Measurements from ENCODE around the gene NAP1L1.

The NAP1L1 gene

GRCh38 chr12:76080017-76080728 lies 4.3 kb downstream of the NAP1L1 start:
- no peak for DNase-seq
- no peak overlapping the region for H3K4me2 ChIP-seq (ENCODE audit: low read depth, low read length)
- peaks cover 77% of the 10 kb centered on the region for H4K20me1 ChIP-seq (ENCODE audit: insufficient read depth, low read length)

GRCh38 chr12:76078748-76079147 lies 5.7 kb downstream of the NAP1L1 start:
- no peaks in the 10 kb centered on the region for H3K9me2 ChIP-seq (replicated peaks; ENCODE audit: insufficient read depth, low read length)
- H3K27ac ChIP-seq (ENCODE audit: low read length) = no peak overlapping the region
- peaks cover 91% of the 10 kb centered on the region for H4K20me1 ChIP-seq (ENCODE audit: insufficient read depth, low read length)
- H3K27me3 ChIP-seq (replicated peaks; ENCODE audit: insufficient read depth, low read length) = no peaks in the 10 kb centered on the region
- DNase-seq = no peak
- no peak overlapping the region for H3K9ac ChIP-seq (ENCODE audit: low read length)
- no peaks in the 10 kb centered on the region for H3K9me3 ChIP-seq (replicated peaks; ENCODE audit: insufficient read depth, low read length)
- H3K4me3 ChIP-seq (ENCODE audit: low read length) = no peak overlapping the region
- H3K4me2 ChIP-seq (ENCODE audit: low read depth, low read length) = no peak overlapping the region
- no peaks in the 10 kb centered on the region for H3F3A ChIP-seq (ENCODE audit: insufficient read depth, low read length)
- peaks cover 15% of the 10 kb centered on the region for H3K4me1 ChIP-seq (ENCODE audit: low read length)
- no peak overlapping the region for H2AFZ ChIP-seq (ENCODE audit: low read length)
- TF ChIP-seq EZH2phosphoT487 (IDR thresholded peaks at IDR 0.05; ENCODE audit: low read length) = no peak
- no peak for TF ChIP-seq CTCF (IDR thresholded peaks at IDR 0.05; ENCODE audit: low read length)
- TF ChIP-seq EZH2 (optimal IDR thresholded peaks at IDR 0.05; ENCODE audit: low read depth, low read length) = no peak
- peaks cover 3% of the 10 kb centered on the region for H3K36me3 ChIP-seq (replicated peaks; ENCODE audit: insufficient read depth, low read length)
- H3K79me2 ChIP-seq (ENCODE audit: low read length) = peaks cover 100% of the 10 kb centered on the region

More at GRCh38 chr12:76080017-76080728, 4.3 kb downstream of the NAP1L1 start:
- Histone ChIP-seq H3K4me3 (ENCODE audit: low read length) (no peak overlapping the region), H3K79me2 (ENCODE audit: low read length) (peaks cover 92% of the 10 kb centered on the region), H3K4me1 (ENCODE audit: low read length) (peaks cover 15% of the 10 kb centered on the region), H3K9me3 (replicated peaks; ENCODE audit: insufficient read depth, low read length) (no peaks in the 10 kb centered on the region), H3F3A (ENCODE audit: insufficient read depth, low read length) (peaks cover 6% of the 10 kb centered on the region), H3K27ac (ENCODE audit: low read length) (no peak overlapping the region), H3K9me2 (replicated peaks; ENCODE audit: insufficient read depth, low read length) (no peaks in the 10 kb centered on the region), H3K9ac (ENCODE audit: low read length) (no peak overlapping the region), H3K36me3 (replicated peaks; ENCODE audit: insufficient read depth, low read length) (no peaks in the 10 kb centered on the region), H2AFZ (ENCODE audit: low read length) (no peak overlapping the region), H3K27me3 (replicated peaks; ENCODE audit: insufficient read depth, low read length) (no peaks in the 10 kb centered on the region)
- TF ChIP-seq EZH2 (optimal IDR thresholded peaks at IDR 0.05; ENCODE audit: low read depth, low read length) = no peak
- no peak for TF ChIP-seq CTCF (IDR thresholded peaks at IDR 0.05; ENCODE audit: low read length)
- no peak for TF ChIP-seq EZH2phosphoT487 (IDR thresholded peaks at IDR 0.05; ENCODE audit: low read length)

GRCh38 chr12:76075448-76075847 lies 9.0 kb downstream of the NAP1L1 start:
- Histone ChIP-seq H3K79me2 (ENCODE audit: low read length) (peaks cover 100% of the 10 kb centered on the region), H4K20me1 (ENCODE audit: insufficient read depth, low read length) (peaks cover 93% of the 10 kb centered on the region), H3K9ac (ENCODE audit: low read length) (no peak overlapping the region), H3K9me2 (replicated peaks; ENCODE audit: insufficient read depth, low read length) (no peaks in the 10 kb centered on the region), H3K36me3 (replicated peaks; ENCODE audit: insufficient read depth, low read length) (peaks cover 12% of the 10 kb centered on the region), H3F3A (ENCODE audit: insufficient read depth, low read length) (no peaks in the 10 kb centered on the region), H3K9me3 (replicated peaks; ENCODE audit: insufficient read depth, low read length) (no peaks in the 10 kb centered on the region), H2AFZ (ENCODE audit: low read length) (no peak overlapping the region), H3K27me3 (replicated peaks; ENCODE audit: insufficient read depth, low read length) (no peaks in the 10 kb centered on the region), H3K4me3 (ENCODE audit: low read length) (no peak overlapping the region), H3K4me2 (ENCODE audit: low read depth, low read length) (no peak overlapping the region), H3K4me1 (ENCODE audit: low read length) (no peaks in the 10 kb centered on the region; the same call in 1 of the 2 replicates), H3K27ac (ENCODE audit: low read length) (no peak overlapping the region)
- TF ChIP-seq CTCF (IDR thresholded peaks at IDR 0.05; ENCODE audit: low read length) (no peak), EZH2phosphoT487 (IDR thresholded peaks at IDR 0.05; ENCODE audit: low read length) (no peak), EZH2 (optimal IDR thresholded peaks at IDR 0.05; ENCODE audit: low read depth, low read length) (no peak)
- no peak for DNase-seq
